HepG2 (cell line): ENCODE measurements around the gene PLA2R1. TPM values are rescaled to one million over a fixed set of nuclear protein-coding genes. Genes with fewer than 3 reads are reported as not detected.

Experiments used
- ATAC-seq: fragments of 200-7000 bp; cut with Tn5 transposase; 3 replicates; pipeline ENCODE4 v1.9.1; 2020; ENCODE audit warnings: mild to moderate bottlenecking, moderate library complexity
- BruUV-seq: library from RNA; stranded (reverse); fragments of 400-500 nt; replicated peaks from 2 replicates; lab custom pipeline; 2021; lab: Mats Ljungman, UMichigan
- CTCF ChIA-PET: fragments of 300-600 bp; formaldehyde crosslinking; extraction: SDS; loops from one replicate; lab custom pipeline; 2021; ENCODE audit warnings: low total read pairs, inconsistent platforms, low intra/inter-chr PET ratio; lab: Yijun Ruan, JAX
- POLR2A ChIA-PET: fragments of 350-600 bp; sonication (Branson Sonifier 250); formaldehyde crosslinking; loops from one replicate; lab custom pipeline; 2020; ENCODE audit warnings: antibody characterized with exemption, inconsistent platforms; lab: Yijun Ruan, JAX
- DNase-seq: peaks from one replicate; pipeline ENCODE4 v3.0.0-alpha.2; 2015; ENCODE audit warnings: low spot score
- FAIRE-seq: peaks from 3 replicates; lab custom pipeline; 2011; peaks lifted over from hg19 to GRCh38; lab: Jason Lieb, UNC
- H2AFZ ChIP-seq: one replicate; pipeline ENCODE4 v1.6.1; 2011; ENCODE audit warnings: low read length, inconsistent platforms
- H3K27ac ChIP-seq: fragments of 300-600 bp; 3 replicates; pipeline ENCODE4 v1.8.0; 2011; ENCODE audit warnings: mixed run types, mild to moderate bottlenecking, mixed read lengths, low read length, inconsistent platforms; ENCODE audit not compliant: insufficient read depth; ENCODE audit errors: extremely low read length
- H3K27me3 ChIP-seq, 2 experiments: fragments of 200-600 bp in 1 of 2; 2 replicates in 1 of 2; 3 replicates in 1 of 2; pipeline versions ENCODE4 v1.6.0 to v1.8.0; 2011; ENCODE audit warnings: low read length in 2 of 2, mild to moderate bottlenecking in 2 of 2, moderate library complexity in 2 of 2, inconsistent platforms in 1 of 2; ENCODE audit not compliant: insufficient read depth in 2 of 2, control insufficient read depth in 1 of 2
- H3K36me3 ChIP-seq, 2 experiments: fragments of 200-600 bp in 1 of 2; replicated peaks in 1 of 2; 2 replicates in 1 of 2; 3 replicates in 1 of 2; pipeline versions ENCODE4 v1.5.1 to v1.8.0; 2011; ENCODE audit warnings: low read length in 2 of 2, inconsistent platforms in 1 of 2; ENCODE audit not compliant: insufficient read depth in 2 of 2, control insufficient read depth in 1 of 2
- H3K4me1 ChIP-seq: 2 replicates; pipeline ENCODE4 v1.5.1; 2012; ENCODE audit warnings: low read length, inconsistent platforms; ENCODE audit not compliant: insufficient read depth
- H3K4me2 ChIP-seq: 2 replicates; pipeline ENCODE4 v1.6.0; 2011; ENCODE audit warnings: low read depth, low read length, inconsistent platforms
- H3K4me3 ChIP-seq, 3 experiments: fragments of 200-600 bp in 1 of 3; sonication (generic), shearing (Covaris generic) in 1 of 3; replicated peaks in 1 of 3; 2 replicates each; pipeline ENCODE4 v1.5.1; 2011 to 2016; ENCODE audit warnings: low read length in 3 of 3, inconsistent platforms in 2 of 3, low read depth in 2 of 3, mild to moderate bottlenecking in 2 of 3, control low read depth in 1 of 3, mixed read lengths in 1 of 3; ENCODE audit not compliant: insufficient read depth in 1 of 3
- H3K79me2 ChIP-seq: one replicate; pipeline ENCODE4 v1.6.1; 2011; ENCODE audit warnings: low read length, inconsistent platforms; ENCODE audit not compliant: insufficient read depth
- H3K9ac ChIP-seq: 2 replicates; pipeline ENCODE4 v1.6.0; 2011; ENCODE audit warnings: mild to moderate bottlenecking, low read depth, low read length, inconsistent platforms; ENCODE audit not compliant: insufficient read depth
- H3K9me3 ChIP-seq: 2 replicates; pipeline ENCODE4 v1.5.1; 2012; ENCODE audit warnings: mild to moderate bottlenecking, low read length
- H4K20me1 ChIP-seq: 2 replicates; pipeline ENCODE4 v1.6.0; 2011; ENCODE audit warnings: inconsistent platforms, mild to moderate bottlenecking, low read length, moderate library complexity; ENCODE audit not compliant: insufficient read depth
- ATF1 ChIP-seq: IDR thresholded peaks from 2 replicates; pipeline ENCODE4 v1.6.1; 2016; ENCODE audit warnings: mild to moderate bottlenecking, control low read depth
- FOXJ3 ChIP-seq: sonication (generic); formaldehyde crosslinking; IDR thresholded peaks from 2 replicates; pipeline ENCODE4 v1.4.0; 2020; ENCODE audit warnings: missing genetic modification reagents, mild to moderate bottlenecking, borderline replicate concordance
- HOXA5 ChIP-seq: sonication (generic); formaldehyde crosslinking; IDR thresholded peaks from 2 replicates; pipeline ENCODE4 v1.4.0; 2020; ENCODE audit warnings: missing genetic modification reagents
- JUND ChIP-seq: sonication (generic); formaldehyde crosslinking; IDR thresholded peaks from 2 replicates; pipeline ENCODE4 v1.8.0; 2022; ENCODE audit warnings: mild to moderate bottlenecking, missing genetic modification reagents
- KDM5B ChIP-seq: sonication (generic); formaldehyde crosslinking; IDR thresholded peaks from 2 replicates; pipeline ENCODE4 v1.4.0; 2020; ENCODE audit warnings: missing genetic modification reagents, mild to moderate bottlenecking, borderline replicate concordance
- REL ChIP-seq: sonication (generic); formaldehyde crosslinking; conservative IDR thresholded peaks from 2 replicates; pipeline ENCODE4 v1.8.0; 2022; ENCODE audit warnings: mild to moderate bottlenecking, missing genetic modification reagents, moderate library complexity
- RELA ChIP-seq: sonication (generic); formaldehyde crosslinking; IDR thresholded peaks from 2 replicates; pipeline ENCODE4 v1.4.0; 2020; ENCODE audit warnings: missing genetic modification reagents
- WIZ ChIP-seq: sonication (generic); formaldehyde crosslinking; IDR thresholded peaks from 2 replicates; pipeline ENCODE4 v1.5.1; 2020; ENCODE audit warnings: mild to moderate bottlenecking, missing genetic modification reagents
- ZNF3 ChIP-seq: IDR thresholded peaks from 2 replicates; pipeline ENCODE4 v1.7.0; 2017; ENCODE audit warnings: inconsistent platforms
- WGBS: methylation state at CpG from one replicate; pipeline ENCODE4 v1.1.6; 2017; ENCODE audit warnings: low lambda C conversion rate; 5-methylcytosine and 5-hydroxymethylcytosine counted together
- in situ Hi-C: cut with HindIII; loops from 2 replicates; pipeline ENCODE4 v1.10.0; 2017; ENCODE audit warnings: low pct_unique_long_range_greater_than_20kb; ENCODE audit not compliant: extremely low pct_ligation_motif_present
- intact Hi-C: fragments of 100-400 bp; cut with micrococcal nuclease; formaldehyde crosslinking; loops from one replicate; pipeline ENCODE4 v1.10.0; 2022; ENCODE audit not compliant: unreplicated experiment
- polyA plus RNA-seq, 8 experiments: library from polyadenylated mRNA; depleted of rRNA in 3 of 8; stranded (reverse) in 7 of 8; unstranded in 1 of 8; fragments of >200 nt; fragmentation: Illumina TruSeq in 4 of 8; extraction: Trizol in 4 of 8; gene quantifications; 2 replicates each; pipeline versions ENCODE4 v1.2.1 to v1.2.3, GENCODE V29; 2011 to 2016; ENCODE audit warnings: low read depth in 4 of 8, missing spikeins in 1 of 8, mixed read lengths in 1 of 8; ENCODE audit not compliant: insufficient read depth in 1 of 8
- total RNA-seq, 5 experiments: library from RNA; depleted of rRNA; stranded (reverse); fragments of >200 nt; fragmentation: Illumina TruSeq; extraction: Trizol; gene quantifications; 2 replicates each; pipeline ENCODE4 v1.2.3, GENCODE V29; 2016; ENCODE audit warnings: low read depth in 1 of 5
- TF ChIP-seq, protein P1 (sequence below): sonication (generic); formaldehyde crosslinking; IDR thresholded peaks from 2 replicates; pipeline ENCODE4 v1.4.0; 2020; ENCODE audit warnings: missing genetic modification reagents
- TF ChIP-seq, protein P2 (sequence below): sonication (generic); formaldehyde crosslinking; IDR thresholded peaks from 2 replicates; pipeline ENCODE4 v1.8.0; 2022; ENCODE audit warnings: mild to moderate bottlenecking, missing genetic modification reagents, moderate library complexity

Gene PLA2R1
- total and polyA plus RNA-seq, 2 of the 13 experiments (the other 11 are each of a cell fraction or from before 2014, with no cell fraction given): not detected

DNA sequence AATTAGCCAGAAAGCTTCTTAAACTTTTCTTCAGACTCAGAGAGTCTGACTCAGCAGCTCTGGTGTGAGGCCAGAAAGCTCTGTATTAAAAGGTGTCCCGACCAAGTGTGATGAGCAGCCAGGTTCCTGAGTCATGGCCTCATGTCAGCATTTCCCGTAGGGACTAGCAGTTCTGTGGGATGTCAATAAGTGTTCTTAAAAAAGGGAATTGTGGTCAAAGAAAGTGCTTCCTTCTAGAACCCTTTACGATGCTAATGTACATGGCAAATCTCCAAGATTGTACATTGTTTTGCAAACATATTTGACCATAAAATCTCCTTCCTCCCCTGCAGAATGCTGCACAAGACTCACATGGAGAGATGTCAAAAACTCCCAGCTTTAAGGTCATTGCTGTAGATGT, 80.1 kb downstream of the PLA2R1 start:
- Histone ChIP-seq H3K79me2 (no peaks in the 10 kb centered on the region), H3K4me1 (no peaks in the 10 kb centered on the region), H3K4me3 (no peak overlapping the region), H3K27ac (no peak overlapping the region), H3K27me3 (peaks cover 0 to 5% of the 10 kb centered on the region in 2 experiments; a peak in 1 of 5 replicates), H4K20me1 (no peaks in the 10 kb centered on the region), H3K9ac (no peak overlapping the region), H3K36me3 (no peaks in the 10 kb centered on the region), H3K9me3 (no peaks in the 10 kb centered on the region), H3K4me2 (no peak overlapping the region), H2AFZ (no peak overlapping the region)
- 13% methylated on average over 3 of the region's 3 CpGs for WGBS
- POLR2A ChIA-PET: no interaction called here
- TF ChIP-seq ZNF3 (CRISPR knock-in tag) (no peak), HOXA5 (no peak), JUND (CRISPR knock-in tag) (no peak), WIZ (CRISPR knock-in tag) (no peak), RELA (CRISPR knock-in tag) (no peak), KDM5B (CRISPR knock-in tag) (no peak), ATF1 (no peak), FOXJ3 (CRISPR knock-in tag) (no peak), REL (CRISPR knock-in tag) (no peak)
- TF ChIP-seq, protein P1, sequence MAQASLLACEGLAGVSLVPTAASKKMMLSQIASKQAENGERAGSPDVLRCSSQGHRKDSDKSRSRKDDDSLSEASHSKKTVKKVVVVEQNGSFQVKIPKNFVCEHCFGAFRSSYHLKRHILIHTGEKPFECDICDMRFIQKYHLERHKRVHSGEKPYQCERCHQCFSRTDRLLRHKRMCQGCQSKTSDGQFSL: no peak
- TF ChIP-seq, protein P2, sequence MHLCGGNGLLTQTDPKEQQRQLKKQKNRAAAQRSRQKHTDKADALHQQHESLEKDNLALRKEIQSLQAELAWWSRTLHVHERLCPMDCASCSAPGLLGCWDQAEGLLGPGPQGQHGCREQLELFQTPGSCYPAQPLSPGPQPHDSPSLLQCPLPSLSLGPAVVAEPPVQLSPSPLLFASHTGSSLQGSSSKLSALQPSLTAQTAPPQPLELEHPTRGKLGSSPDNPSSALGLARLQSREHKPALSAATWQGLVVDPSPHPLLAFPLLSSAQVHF (CRISPR knock-in tag): no peak
- DNase-seq: no peak
- intact Hi-C loops (no loop called here), in situ Hi-C loops (no loop called here)
- no peak for ATAC-seq
- no TSS peak for BruUV-seq
- no peak for FAIRE-seq
- CTCF ChIA-PET: no interaction called here
